HEK293T (cell line): ENCODE results near the gene CXCL6.

Source experiments
- CTCF ChIA-PET: fragments of 350-600 bp; formaldehyde crosslinking; extraction: SDS; loops from one replicate; lab custom pipeline; 2021; ENCODE audit warnings: antibody characterized with exemption, inconsistent platforms; lab: Yijun Ruan, JAX
- POLR2A ChIA-PET: fragments of 350-600 bp; formaldehyde crosslinking; extraction: SDS; loops from one replicate; lab custom pipeline; 2020; ENCODE audit warnings: antibody characterized with exemption, inconsistent platforms; lab: Yijun Ruan, JAX
- DNase-seq: peaks from one replicate; pipeline ENCODE4 v3.0.0; 2012; ENCODE audit warnings: mixed read lengths; ENCODE audit errors: extremely low spot score
- ARNT ChIP-seq: fragments of 450-650 bp; IDR thresholded peaks from 2 replicates; pipeline ENCODE4 v1.6.1; 2017; ENCODE audit warnings: mild to moderate bottlenecking
- BHLHE40 ChIP-seq: fragments of 450-650 bp; IDR thresholded peaks from 2 replicates; pipeline ENCODE4 v1.6.1; 2016; ENCODE audit warnings: mild to moderate bottlenecking, moderate library complexity, borderline replicate concordance
- CTBP1 ChIP-seq: fragments of 450-650 bp; IDR thresholded peaks from 2 replicates; pipeline ENCODE4 v1.6.1; 2016; ENCODE audit warnings: borderline replicate concordance
- ELF4 ChIP-seq: fragments of 450-650 bp; IDR thresholded peaks from 2 replicates; pipeline ENCODE4 v1.6.1; 2017; ENCODE audit warnings: antibody characterized with exemption
- FOXA1 ChIP-seq: fragments of 450-650 bp; IDR thresholded peaks from 2 replicates; pipeline ENCODE4 v1.6.1; 2016; ENCODE audit warnings: mild to moderate bottlenecking
- FOXK2 ChIP-seq: fragments of 450-650 bp; IDR thresholded peaks from 2 replicates; pipeline ENCODE4 v1.6.1; 2016; ENCODE audit warnings: mild to moderate bottlenecking
- FOXM1 ChIP-seq: fragments of 450-650 bp; IDR thresholded peaks from 2 replicates; pipeline ENCODE4 v1.6.1; 2017; ENCODE audit warnings: mild to moderate bottlenecking, borderline replicate concordance
- HDGF ChIP-seq: fragments of 450-650 bp; IDR thresholded peaks from 2 replicates; pipeline ENCODE4 v1.6.1; 2017; ENCODE audit warnings: antibody characterized with exemption, borderline replicate concordance
- L3MBTL2 ChIP-seq: fragments of 450-650 bp; conservative IDR thresholded peaks from 2 replicates; pipeline ENCODE4 v1.6.1; 2016; ENCODE audit warnings: mild to moderate bottlenecking
- LEF1 ChIP-seq: fragments of 450-650 bp; IDR thresholded peaks from 2 replicates; pipeline ENCODE4 v1.6.1; 2017; ENCODE audit warnings: mild to moderate bottlenecking, borderline replicate concordance
- NFRKB ChIP-seq: fragments of 450-650 bp; IDR thresholded peaks from 2 replicates; pipeline ENCODE4 v1.6.1; 2016; ENCODE audit warnings: mild to moderate bottlenecking, moderate library complexity
- SP1 ChIP-seq: fragments of 450-650 bp; IDR thresholded peaks from 2 replicates; pipeline ENCODE4 v1.6.1; 2017
- SUZ12 ChIP-seq: fragments of 450-650 bp; IDR thresholded peaks from 2 replicates; pipeline ENCODE4 v1.6.1; 2016; ENCODE audit warnings: mild to moderate bottlenecking
- TARDBP ChIP-seq: fragments of 450-650 bp; IDR thresholded peaks from 2 replicates; pipeline ENCODE4 v1.6.1; 2016
- ZNF384 ChIP-seq: fragments of 450-650 bp; IDR thresholded peaks from 2 replicates; pipeline ENCODE4 v1.6.1; 2016
- TF ChIP-seq, protein P1 (sequence below): fragments of 450-650 bp; IDR thresholded peaks from 2 replicates; pipeline ENCODE4 v1.6.1; 2016

The CXCL6 gene

DNA sequence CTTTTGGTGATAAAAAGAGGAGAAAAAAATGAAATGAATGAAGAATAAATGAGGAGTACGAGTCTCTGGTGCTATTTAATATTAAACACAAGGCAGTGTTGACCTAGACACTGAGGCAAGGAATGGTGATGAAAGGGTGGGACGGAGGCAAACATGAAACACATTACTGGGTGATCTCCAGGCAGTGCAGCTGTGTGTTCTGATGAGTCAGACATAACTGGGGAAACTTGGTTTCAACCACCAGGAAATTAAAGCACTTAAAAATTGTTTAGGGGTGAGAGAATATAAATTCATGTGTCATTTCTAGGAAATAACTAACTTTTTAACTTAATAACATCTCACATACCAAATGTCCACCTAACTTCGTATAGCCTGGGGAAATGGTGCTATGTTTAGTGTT lies 19.7 kb upstream of the CXCL6 start:
- TF ChIP-seq ELF4 (no peak), BHLHE40 (no peak), L3MBTL2 (no peak), FOXA1 (no peak), NFRKB (no peak), SUZ12 (no peak), FOXM1 (no peak), SP1 (no peak), CTBP1 (no peak)
- ChIA-PET CTCF (no interaction called here), POLR2A (no interaction called here)
- DNase-seq = no peak

DNA sequence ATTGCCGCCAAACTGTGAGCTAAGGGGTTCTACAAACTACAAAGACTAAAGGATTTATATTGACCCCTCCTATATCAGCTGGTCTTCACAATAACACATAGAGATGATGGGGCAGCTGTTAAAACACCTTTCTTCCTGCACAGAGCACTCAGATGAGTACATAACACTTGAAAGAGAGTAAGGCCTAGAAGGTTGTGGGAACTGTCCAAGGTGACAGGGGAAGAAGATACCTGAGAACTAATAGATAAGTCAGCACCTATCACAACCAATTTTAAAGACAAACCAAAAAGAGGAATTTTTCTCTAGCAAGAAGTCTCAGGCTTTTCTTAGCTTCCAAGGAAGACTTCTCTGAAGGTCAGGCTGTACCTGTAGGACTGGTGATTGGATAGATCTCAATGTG lies 19.1 kb upstream of the CXCL6 start:
- TF ChIP-seq LEF1 (no peak), SP1 (no peak), ELF4 (no peak), HDGF (no peak), ZNF384 (no peak), FOXA1 (no peak)
- CTCF ChIA-PET = no interaction called here
- POLR2A ChIA-PET = no interaction called here
- no peak for DNase-seq

DNA sequence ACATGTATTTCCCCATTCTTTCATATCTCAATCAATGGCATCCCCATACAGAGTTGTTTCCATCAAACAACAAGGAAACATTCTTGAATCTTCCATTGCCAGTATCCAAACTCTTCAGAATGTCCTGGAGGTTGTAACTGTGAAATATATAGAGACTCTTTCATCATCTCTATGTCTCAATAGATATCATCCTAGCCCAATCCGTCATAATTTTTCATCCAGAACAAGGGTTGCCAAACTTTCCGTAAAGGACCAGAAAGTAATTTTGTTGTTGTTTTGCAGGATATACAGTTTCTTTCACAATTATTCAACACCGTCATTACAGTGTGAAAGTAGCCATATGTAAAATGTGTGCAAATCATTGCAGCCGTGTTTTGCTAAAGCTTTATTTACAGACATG lies 15.2 kb upstream of the CXCL6 start:
- no peak for DNase-seq
- TF ChIP-seq CTBP1 (no peak), FOXK2 (no peak), SP1 (no peak), BHLHE40 (no peak), SUZ12 (no peak), LEF1 (no peak), TARDBP (no peak), HDGF (no peak), ARNT (no peak), ZNF384 (no peak), ELF4 (no peak), FOXA1 (no peak), L3MBTL2 (no peak), FOXM1 (no peak), NFRKB (no peak)
- TF ChIP-seq, protein P1, sequence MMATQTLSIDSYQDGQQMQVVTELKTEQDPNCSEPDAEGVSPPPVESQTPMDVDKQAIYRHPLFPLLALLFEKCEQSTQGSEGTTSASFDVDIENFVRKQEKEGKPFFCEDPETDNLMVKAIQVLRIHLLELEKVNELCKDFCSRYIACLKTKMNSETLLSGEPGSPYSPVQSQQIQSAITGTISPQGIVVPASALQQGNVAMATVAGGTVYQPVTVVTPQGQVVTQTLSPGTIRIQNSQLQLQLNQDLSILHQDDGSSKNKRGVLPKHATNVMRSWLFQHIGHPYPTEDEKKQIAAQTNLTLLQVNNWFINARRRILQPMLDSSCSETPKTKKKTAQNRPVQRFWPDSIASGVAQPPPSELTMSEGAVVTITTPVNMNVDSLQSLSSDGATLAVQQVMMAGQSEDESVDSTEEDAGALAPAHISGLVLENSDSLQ = no peak
- ChIA-PET POLR2A (no interaction called here), CTCF (interaction anchor here (0.7 kb wide), 1 partner anchor 21 kb away, joined by 3 read pairs; no protein-coding TSS in a partner anchor)

DNA sequence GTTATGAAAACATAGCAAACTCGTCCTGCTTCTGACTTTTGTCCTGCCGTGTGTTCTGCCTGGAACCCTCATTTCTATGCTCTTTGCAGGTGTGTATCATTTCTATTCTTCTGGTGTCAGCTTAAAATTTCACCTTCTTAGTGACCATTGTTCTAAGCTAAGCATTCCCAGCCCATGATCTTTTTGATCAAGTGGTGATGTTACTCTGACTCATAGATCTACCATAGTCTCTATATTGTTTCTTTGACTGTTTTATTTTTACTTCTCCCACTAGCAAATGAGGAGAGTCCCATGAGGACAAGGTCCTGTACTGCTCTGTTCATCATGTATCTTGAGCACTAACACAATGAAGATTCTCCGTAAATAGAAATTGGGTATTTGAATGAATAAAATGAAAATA lies 14.1 kb upstream of the CXCL6 start:
- POLR2A ChIA-PET = no interaction called here
- no peak for DNase-seq
- no peak for TF ChIP-seq SUZ12
- TF ChIP-seq FOXK2 = no peak
- TF ChIP-seq BHLHE40 = no peak
- no peak for TF ChIP-seq HDGF
- TF ChIP-seq TARDBP = no peak
- CTCF ChIA-PET = no interaction called here

DNA sequence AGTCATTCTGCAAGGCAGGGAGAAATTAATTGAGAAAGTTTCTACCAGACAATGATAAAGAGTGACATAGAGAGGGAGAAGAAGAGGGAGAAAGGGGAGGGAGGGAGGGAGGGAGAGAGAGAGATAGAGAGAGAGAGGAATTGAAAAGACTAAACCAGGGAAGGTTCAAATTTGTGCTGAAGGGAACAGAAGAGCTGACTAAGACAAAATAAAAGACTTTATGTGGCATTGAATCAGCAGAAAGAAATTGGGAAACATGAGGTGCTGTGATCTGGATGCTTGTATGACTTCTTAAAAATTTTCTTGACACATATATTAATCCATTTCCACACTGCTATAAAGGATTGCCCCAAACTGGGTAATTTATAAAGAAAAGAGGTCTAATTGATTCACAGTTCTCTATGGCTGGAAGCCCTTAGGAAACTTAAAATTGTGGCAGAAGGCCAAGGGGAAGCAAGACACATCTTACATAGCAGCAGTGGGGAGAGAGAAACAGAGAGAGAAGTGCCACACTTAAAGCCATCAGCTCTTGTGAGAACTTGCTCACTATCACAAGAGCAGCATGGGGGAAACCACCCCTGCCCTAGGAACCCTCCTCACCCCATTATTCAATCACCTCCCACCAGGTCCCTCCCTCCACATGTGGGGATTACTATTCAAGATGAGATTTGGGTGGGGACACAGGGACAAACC lies 13.5 kb upstream of the CXCL6 start:
- ChIA-PET POLR2A (no interaction called here), CTCF (no interaction called here)
- TF ChIP-seq LEF1 (no peak), FOXA1 (no peak), BHLHE40 (no peak), CTBP1 (no peak), ELF4 (no peak), FOXK2 (no peak), TARDBP (no peak), ZNF384 (no peak), SP1 (no peak), ARNT (no peak), L3MBTL2 (no peak), SUZ12 (no peak), HDGF (no peak), FOXM1 (no peak)
- TF ChIP-seq, protein P1 = no peak
- no peak for DNase-seq

DNA sequence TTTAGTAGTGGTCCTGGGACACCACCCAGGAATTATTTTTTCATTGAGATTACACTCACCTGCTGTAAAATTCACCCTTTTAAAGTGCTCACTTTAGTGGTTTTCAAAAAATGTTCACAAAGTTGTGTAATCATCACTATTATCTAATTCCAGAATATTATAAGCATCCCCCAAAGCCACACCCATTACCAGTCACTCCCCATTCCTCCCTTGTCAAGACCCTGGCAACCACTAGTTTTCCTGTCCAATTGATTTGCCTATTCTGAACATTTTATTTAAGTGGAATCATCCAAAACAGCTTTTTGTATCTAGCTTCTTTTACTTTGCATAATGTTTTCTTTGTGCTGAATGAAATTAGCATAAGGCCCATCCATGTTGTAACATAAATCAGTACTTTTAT lies 12.7 kb upstream of the CXCL6 start:
- ChIA-PET CTCF (no interaction called here), POLR2A (no interaction called here)
- TF ChIP-seq CTBP1 = no peak
- TF ChIP-seq FOXA1 = no peak
- no peak for TF ChIP-seq SP1
- TF ChIP-seq, protein P1 = no peak
- TF ChIP-seq TARDBP = no peak
- no peak for TF ChIP-seq SUZ12
- TF ChIP-seq HDGF = no peak
- no peak for TF ChIP-seq FOXM1
- TF ChIP-seq ARNT = no peak
- DNase-seq = no peak
